Thymus (tissue), 11 donors: ENCODE results near the gene FNDC3A. TPM values are rescaled to one million over a fixed set of nuclear protein-coding genes. Genes with fewer than 3 reads are reported as not detected.

Experiments used
- DNase-seq, 9 donors: peaks; one replicate each; pipeline ENCODE4 v3.0.0-alpha.2; 2013; ENCODE audit warnings: low spot score in 9 of 9, low read depth in 6 of 9, missing footprints in 1 of 9
- H3K27ac ChIP-seq, 2 donors: one replicate each; pipeline ENCODE4 v1.5.1; 2013; ENCODE audit warnings: control low read depth in 1 of 2, low read depth in 1 of 2, low read length in 1 of 2, mild to moderate bottlenecking in 1 of 2, moderate library complexity in 1 of 2
- H3K27me3 ChIP-seq, 2 donors: one replicate each; pipeline ENCODE4 v1.5.1; 2013; ENCODE audit warnings: low read length in 1 of 2; ENCODE audit not compliant: control insufficient read depth in 2 of 2, insufficient read depth in 1 of 2
- H3K36me3 ChIP-seq, 2 donors: one replicate each; pipeline ENCODE4 v1.5.1; 2013; ENCODE audit warnings: low read length in 1 of 2, mild to moderate bottlenecking in 1 of 2, moderate library complexity in 1 of 2; ENCODE audit not compliant: control insufficient read depth in 2 of 2, insufficient read depth in 2 of 2
- H3K4me1 ChIP-seq, 2 donors: one replicate each; pipeline ENCODE4 v1.5.1; 2013; ENCODE audit warnings: low read length in 2 of 2; ENCODE audit not compliant: control insufficient read depth in 2 of 2, insufficient read depth in 2 of 2
- H3K4me3 ChIP-seq, 2 donors: one replicate each; pipeline ENCODE4 v1.5.1; 2013; ENCODE audit warnings: low read length in 2 of 2, control low read depth in 1 of 2, mild to moderate bottlenecking in 1 of 2
- H3K9me3 ChIP-seq, 2 donors: one replicate each; pipeline ENCODE4 v1.5.1; 2013; ENCODE audit warnings: low read length in 1 of 2, mild to moderate bottlenecking in 1 of 2; ENCODE audit not compliant: control insufficient read depth in 2 of 2, insufficient read depth in 1 of 2
- WGBS: extraction: QIAGEN DNeasy Blood & Tissue Kit; methylation state at CpG from one replicate; pipeline ENCODE4 v1.1.7; 2013; 5-methylcytosine and 5-hydroxymethylcytosine counted together
- polyA plus RNA-seq: library from polyadenylated mRNA; stranded (reverse); fragments of 200-250 nt; gene quantifications from one replicate; pipeline ENCODE4 v1.2.3, GENCODE V29; 2013
- total RNA-seq: library from RNA; stranded (reverse); fragments of 120-200 nt; gene quantifications from one replicate; pipeline ENCODE4 v1.2.4, GENCODE V29; 2013
- donor health status: healthy.

Gene FNDC3A
- total and polyA plus RNA-seq, 2 donors: 28.0 to 28.5 TPM

- WGBS: over 99% methylated on average over 6 of the region's 6 CpGs
- Histone ChIP-seq H3K4me3 (no peak overlapping the region), H3K9me3 (no peaks in the 10 kb centered on the region), H3K4me1 (no peaks in the 10 kb centered on the region), H3K36me3 (no peaks in the 10 kb centered on the region), H3K27ac (no peak overlapping the region), H3K27me3 (no peaks in the 10 kb centered on the region)
- DNase-seq: no peak
Measured at GRCh38 chr13:49235856-49236431, 260.2 kb downstream of the FNDC3A start.

GRCh38 chr13:49238621-49239020 lies 262.9 kb downstream of the FNDC3A start:
- H3K36me3 ChIP-seq: no peaks in the 10 kb centered on the region
- no peak overlapping the region for H3K27ac ChIP-seq
- no peaks in the 10 kb centered on the region for H3K27me3 ChIP-seq
- H3K4me1 ChIP-seq: no peaks in the 10 kb centered on the region
- 98% methylated on average over 2 of the region's 2 CpGs for WGBS
- no peak for DNase-seq
- H3K9me3 ChIP-seq: peaks cover 0 to 10% of the 10 kb centered on the region in 2 donors
- H3K4me3 ChIP-seq: no peak overlapping the region

GRCh38 chr13:49240017-49240416 lies 264.3 kb downstream of the FNDC3A start:
- no peak overlapping the region for H3K4me3 ChIP-seq
- peak in 2 of 9 donors; percentile 24 to 41 for DNase-seq
- peaks cover 0 to 10% of the 10 kb centered on the region in 2 donors for H3K9me3 ChIP-seq
- H3K4me1 ChIP-seq: no peaks in the 10 kb centered on the region
- WGBS: 45% methylated on average over 4 of the region's 4 CpGs
- H3K27me3 ChIP-seq: no peaks in the 10 kb centered on the region
- no peaks in the 10 kb centered on the region for H3K36me3 ChIP-seq
- H3K27ac ChIP-seq: no peak overlapping the region

- Histone ChIP-seq H3K9me3 (peaks cover 0 to 10% of the 10 kb centered on the region in 2 donors), H3K27me3 (no peaks in the 10 kb centered on the region), H3K36me3 (no peaks in the 10 kb centered on the region), H3K4me3 (no peak overlapping the region), H3K27ac (no peak overlapping the region), H3K4me1 (no peaks in the 10 kb centered on the region)
- no peak for DNase-seq
- 96% methylated on average over 7 of the region's 7 CpGs for WGBS
Measured at GRCh38 chr13:49241296-49241695, 265.6 kb downstream of the FNDC3A start.

- Histone ChIP-seq H3K4me1 (peaks cover 0 to 4% of the 10 kb centered on the region in 2 donors), H3K9me3 (peaks cover 0 to 10% of the 10 kb centered on the region in 2 donors), H3K36me3 (peaks cover 0 to under 1% of the 10 kb centered on the region in 2 donors), H3K27ac (no peak overlapping the region), H3K4me3 (no peak overlapping the region), H3K27me3 (no peaks in the 10 kb centered on the region)
- no peak for DNase-seq
Measured at GRCh38 chr13:49245101-49245500, 269.4 kb downstream of the FNDC3A start.

GRCh38 chr13:49246850-49247642 lies 271.3 kb downstream of the FNDC3A start:
- DNase-seq: no peak
- peaks cover 0 to 4% of the 10 kb centered on the region in 2 donors for H3K4me1 ChIP-seq
- no peaks in the 10 kb centered on the region for H3K27me3 ChIP-seq
- H3K27ac ChIP-seq: peak overlapping the region; percentile 70 to 78
- H3K9me3 ChIP-seq: peaks cover 0 to 10% of the 10 kb centered on the region in 2 donors
- H3K36me3 ChIP-seq: peaks cover 0 to 4% of the 10 kb centered on the region in 2 donors
- H3K4me3 ChIP-seq: peak overlapping the region; percentile 86 to 91
- 25% methylated on average over 4 of the region's 4 CpGs for WGBS

GRCh38 chr13:49247643-49248621 lies 272.2 kb downstream of the FNDC3A start, which contains the start of gene CDADC1:
TSS of gene CDADC1 (plus strand) at chr13:49247925. CDS start at chr13:49248038, 113 bp downstream.
- Histone ChIP-seq H3K4me1 (peaks cover 0 to 4% of the 10 kb centered on the region in 2 donors), H3K27ac (peak within 1 kb of the TSS; percentile 78 to 89), H3K27me3 (no peaks in the 10 kb centered on the region), H3K36me3 (peaks cover 0 to 4% of the 10 kb centered on the region in 2 donors), H3K9me3 (peaks cover 0 to under 1% of the 10 kb centered on the region in 2 donors), H3K4me3 (peak within 1 kb of the TSS; percentile 86 to 91)
- under 1% methylated on average over 56 of the region's 56 CpGs for WGBS
- DNase-seq: peak; percentile 58 to 86 (median 70)

GRCh38 chr13:49248622-49249002 lies 272.9 kb downstream of the FNDC3A start:
- peak overlapping the region; percentile 86 to 91 for H3K4me3 ChIP-seq
- WGBS: 5% methylated on average over 6 of the region's 6 CpGs

More at GRCh38 chr13:49248622-49249002, 272.9 kb downstream of the FNDC3A start:
- Histone ChIP-seq H3K4me1 (peaks cover 0 to 4% of the 10 kb centered on the region in 2 donors), H3K27me3 (no peaks in the 10 kb centered on the region), H3K36me3 (peaks cover 0 to 5% of the 10 kb centered on the region in 2 donors), H3K9me3 (no peaks in the 10 kb centered on the region), H3K27ac (peak overlapping the region; percentile 78 to 89)
- peak in 2 of 9 donors; percentile 2 to 28 for DNase-seq
